GM19328 (cell line): ENCODE results near the gene AGAP1.

Experiments
- ATAC-seq: cut with Tn5 transposase; IDR thresholded peaks from one replicate; pipeline ENCODE4 v1.9.1; 2021; ENCODE audit warnings: mild to moderate bottlenecking, moderate library complexity; ENCODE audit not compliant: unreplicated experiment

The AGAP1 gene

GRCh38 chr2:235658351-235659174 lies 164.7 kb downstream of the AGAP1 start:
- ATAC-seq: no peak

- no peak for ATAC-seq
Observed at GRCh38 chr2:235659767-235660322, 166.0 kb downstream of the AGAP1 start.

GRCh38 chr2:235660484-235661082 lies 166.7 kb downstream of the AGAP1 start:
- ATAC-seq: no peak

- ATAC-seq: no peak
Observed at GRCh38 chr2:235661167-235661937, 167.5 kb downstream of the AGAP1 start.

GRCh38 chr2:235661952-235662351 lies 168.1 kb downstream of the AGAP1 start:
- ATAC-seq: no peak

- no peak for ATAC-seq
Observed at GRCh38 chr2:235663875-235664274, 170.0 kb downstream of the AGAP1 start.

- no peak for ATAC-seq
Observed at GRCh38 chr2:235665661-235666212, 171.9 kb downstream of the AGAP1 start.

GRCh38 chr2:235666213-235666781 lies 172.5 kb downstream of the AGAP1 start:
- ATAC-seq: no peak

- ATAC-seq: no peak
Observed at GRCh38 chr2:235668782-235669181, 174.9 kb downstream of the AGAP1 start.

GRCh38 chr2:235669269-235669831 lies 175.5 kb downstream of the AGAP1 start:
- ATAC-seq: no peak

- ATAC-seq: no peak
Observed at GRCh38 chr2:235669983-235670962, 176.4 kb downstream of the AGAP1 start.

GRCh38 chr2:235670974-235671787 lies 177.3 kb downstream of the AGAP1 start:
- ATAC-seq: no peak

GRCh38 chr2:235672720-235673119 lies 178.9 kb downstream of the AGAP1 start:
- no peak for ATAC-seq

GRCh38 chr2:235674146-235674545 lies 180.3 kb downstream of the AGAP1 start:
- no peak for ATAC-seq

GRCh38 chr2:235674812-235675211 lies 181.0 kb downstream of the AGAP1 start:
- ATAC-seq: no peak

GRCh38 chr2:235675678-235676535 lies 182.1 kb downstream of the AGAP1 start:
- ATAC-seq: no peak

GRCh38 chr2:235676536-235676799 lies 182.6 kb downstream of the AGAP1 start:
- ATAC-seq: no peak
